ENCODE data around the gene IFNG. TPM values are rescaled to one million over a fixed set of nuclear protein-coding genes. Genes with fewer than 3 reads are reported as not detected.

Gene IFNG
- total RNA-seq, 4 donors from 2014 or later = not detected

DNA sequence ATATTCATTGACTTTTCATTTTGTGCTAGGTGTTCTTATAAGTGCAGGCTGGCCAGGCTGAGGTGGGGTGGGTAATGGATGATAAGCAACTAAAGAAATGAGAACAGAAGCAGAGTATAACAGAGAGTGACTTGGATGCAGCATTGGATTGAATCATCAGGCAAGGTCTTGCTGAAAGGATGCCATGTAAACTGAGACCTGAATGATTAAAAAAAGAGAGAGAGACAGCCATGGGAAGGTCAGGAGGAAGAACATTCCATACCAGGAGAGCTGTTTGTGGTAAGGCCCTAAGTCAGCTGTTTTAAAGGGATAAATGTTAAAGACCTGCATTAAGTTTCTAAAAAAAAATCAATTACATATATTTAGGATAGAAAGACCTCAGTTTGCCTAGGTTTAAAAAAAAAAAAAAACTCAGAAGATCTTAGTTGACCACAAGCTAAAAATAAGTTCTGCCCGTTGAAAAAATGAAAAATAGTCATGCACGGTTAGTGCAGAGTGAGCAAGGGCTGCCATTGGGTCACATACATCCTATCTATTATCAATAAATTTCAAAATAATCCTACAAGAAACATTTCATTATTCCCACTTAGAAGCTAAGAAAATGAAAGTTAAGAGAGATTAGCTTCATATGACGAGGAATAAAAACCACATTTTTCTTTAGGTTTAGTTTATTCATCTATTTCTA lies 37.2 kb downstream of the IFNG start:
- TF ChIP-seq, protein P1, sequence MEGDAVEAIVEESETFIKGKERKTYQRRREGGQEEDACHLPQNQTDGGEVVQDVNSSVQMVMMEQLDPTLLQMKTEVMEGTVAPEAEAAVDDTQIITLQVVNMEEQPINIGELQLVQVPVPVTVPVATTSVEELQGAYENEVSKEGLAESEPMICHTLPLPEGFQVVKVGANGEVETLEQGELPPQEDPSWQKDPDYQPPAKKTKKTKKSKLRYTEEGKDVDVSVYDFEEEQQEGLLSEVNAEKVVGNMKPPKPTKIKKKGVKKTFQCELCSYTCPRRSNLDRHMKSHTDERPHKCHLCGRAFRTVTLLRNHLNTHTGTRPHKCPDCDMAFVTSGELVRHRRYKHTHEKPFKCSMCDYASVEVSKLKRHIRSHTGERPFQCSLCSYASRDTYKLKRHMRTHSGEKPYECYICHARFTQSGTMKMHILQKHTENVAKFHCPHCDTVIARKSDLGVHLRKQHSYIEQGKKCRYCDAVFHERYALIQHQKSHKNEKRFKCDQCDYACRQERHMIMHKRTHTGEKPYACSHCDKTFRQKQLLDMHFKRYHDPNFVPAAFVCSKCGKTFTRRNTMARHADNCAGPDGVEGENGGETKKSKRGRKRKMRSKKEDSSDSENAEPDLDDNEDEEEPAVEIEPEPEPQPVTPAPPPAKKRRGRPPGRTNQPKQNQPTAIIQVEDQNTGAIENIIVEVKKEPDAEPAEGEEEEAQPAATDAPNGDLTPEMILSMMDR (IDR thresholded peaks at IDR 0.05; ENCODE audit: low read depth) = no peak

GRCh38 chr12:68121143-68121542 lies 38.4 kb downstream of the IFNG start:
- TF ChIP-seq, protein P1 (IDR thresholded peaks at IDR 0.05; ENCODE audit: low read depth) = no peak

DNA sequence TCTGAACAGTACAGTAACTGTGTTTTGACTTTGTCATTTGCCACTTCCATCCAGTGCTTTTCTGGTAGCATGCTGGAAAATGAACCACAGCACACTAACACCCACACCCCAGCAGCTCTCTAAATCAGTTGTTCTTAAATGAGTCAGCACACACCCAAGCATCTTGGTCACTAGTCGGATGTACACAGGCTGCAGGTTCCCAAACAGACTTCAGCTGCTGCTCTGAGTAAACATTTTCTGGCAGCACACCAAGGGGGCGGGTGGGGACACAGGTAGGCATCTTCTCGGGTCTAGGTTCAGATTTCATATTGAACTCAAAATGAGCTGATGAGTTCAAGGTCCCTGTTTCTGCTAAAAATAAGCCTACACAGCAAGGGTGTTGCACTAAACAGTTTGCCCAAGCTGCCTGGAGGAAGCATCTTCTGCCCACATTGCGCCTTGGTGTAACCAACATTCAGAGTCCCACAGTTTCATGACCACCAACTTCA lies 39.8 kb downstream of the IFNG start:
- TF ChIP-seq, protein P1 (IDR thresholded peaks at IDR 0.05; ENCODE audit: low read depth) = no peak

DNA sequence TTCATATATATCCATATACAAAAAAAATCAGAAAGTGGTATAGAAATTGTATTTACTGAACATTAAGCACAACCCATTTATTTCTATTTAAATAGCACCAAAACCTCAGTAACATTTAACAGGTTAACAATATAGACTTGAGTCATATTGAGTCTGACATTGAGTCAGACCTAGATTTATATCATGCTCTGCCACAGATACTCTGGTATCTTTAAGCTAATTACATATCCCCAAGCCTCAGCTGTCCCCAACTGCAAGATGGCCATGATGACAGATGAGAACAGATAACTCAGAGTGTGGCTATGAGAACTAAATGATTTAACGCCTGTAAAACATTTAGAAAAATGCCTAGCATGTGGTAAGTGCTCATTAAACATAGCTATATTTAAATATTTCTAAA lies 40.3 kb downstream of the IFNG start:
- TF ChIP-seq, protein P1 (IDR thresholded peaks at IDR 0.05; ENCODE audit: low read depth) = no peak

DNA sequence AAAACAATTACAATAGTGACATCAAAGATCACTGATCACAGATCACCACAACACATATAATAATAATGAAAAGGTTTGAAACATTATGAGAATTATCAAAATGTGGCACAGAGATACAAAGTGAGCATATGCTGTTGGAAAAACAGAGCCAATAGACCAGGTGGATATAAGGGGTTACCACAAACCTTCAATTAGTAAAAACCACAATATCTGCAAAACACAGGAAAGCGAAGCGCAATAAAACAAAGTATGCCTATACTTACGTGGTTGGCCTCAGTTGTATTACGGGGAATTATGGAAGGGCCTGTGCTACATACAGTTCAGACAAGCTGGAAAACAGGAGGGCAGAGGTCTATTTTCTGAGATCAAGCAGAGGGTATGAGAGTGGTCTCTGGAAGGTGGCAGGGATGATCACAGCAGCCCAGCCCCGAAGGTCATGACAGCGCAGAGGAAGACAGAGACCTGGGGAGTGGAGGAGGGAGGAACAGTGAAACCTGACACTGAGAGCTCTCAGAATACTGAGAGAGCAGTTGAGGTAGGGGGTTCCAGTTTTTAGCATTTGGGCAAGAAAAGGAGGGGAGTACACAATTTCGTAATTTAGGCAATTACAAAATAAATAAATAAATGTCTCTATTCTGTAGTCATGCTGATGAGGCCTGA lies 41.3 kb downstream of the IFNG start:
- TF ChIP-seq, protein P1 (IDR thresholded peaks at IDR 0.05; ENCODE audit: low read depth) = no peak

GRCh38 chr12:68117661-68118060 lies 41.9 kb downstream of the IFNG start:
- TF ChIP-seq, protein P1 (IDR thresholded peaks at IDR 0.05; ENCODE audit: low read depth) = no peak

DNA sequence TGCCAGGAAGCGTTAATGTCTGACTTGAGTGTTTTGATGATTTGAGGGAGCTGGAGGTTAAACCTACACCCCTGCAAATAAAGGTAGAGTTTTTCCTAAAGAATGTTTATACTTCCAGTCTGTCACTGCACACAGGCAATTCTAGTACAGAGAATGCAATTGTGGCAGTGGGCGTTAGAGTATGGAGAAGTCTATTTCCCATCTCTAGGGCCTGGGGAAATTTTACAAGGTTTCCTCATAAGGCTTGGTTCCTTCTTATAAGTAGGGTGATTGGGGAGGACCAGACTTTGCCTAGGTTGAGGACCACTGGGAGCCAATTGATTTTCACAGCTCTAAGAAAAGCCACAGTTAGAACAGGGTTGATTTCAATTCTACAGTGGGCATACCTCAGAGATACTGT lies 44.3 kb downstream of the IFNG start:
- TF ChIP-seq, protein P1 (IDR thresholded peaks at IDR 0.05; ENCODE audit: low read depth) = no peak

All from subcutaneous adipose tissue (tissue), 4 donors.